Smooth muscle cell of the pulmonary artery (primary cell): Measurements from ENCODE around the gene PNO1. TPM values are rescaled to one million over a fixed set of nuclear protein-coding genes. Genes with fewer than 3 reads are reported as not detected.

Experiments
- total RNA-seq: library from RNA; depleted of rRNA; stranded (reverse); fragments of >200 nt; gene quantifications from 2 replicates; pipeline ENCODE4 v1.2.3, GENCODE V29; 2014

The PNO1 gene
- 10.6 and 15.0 TPM in 2 replicates for total RNA-seq

DNA sequence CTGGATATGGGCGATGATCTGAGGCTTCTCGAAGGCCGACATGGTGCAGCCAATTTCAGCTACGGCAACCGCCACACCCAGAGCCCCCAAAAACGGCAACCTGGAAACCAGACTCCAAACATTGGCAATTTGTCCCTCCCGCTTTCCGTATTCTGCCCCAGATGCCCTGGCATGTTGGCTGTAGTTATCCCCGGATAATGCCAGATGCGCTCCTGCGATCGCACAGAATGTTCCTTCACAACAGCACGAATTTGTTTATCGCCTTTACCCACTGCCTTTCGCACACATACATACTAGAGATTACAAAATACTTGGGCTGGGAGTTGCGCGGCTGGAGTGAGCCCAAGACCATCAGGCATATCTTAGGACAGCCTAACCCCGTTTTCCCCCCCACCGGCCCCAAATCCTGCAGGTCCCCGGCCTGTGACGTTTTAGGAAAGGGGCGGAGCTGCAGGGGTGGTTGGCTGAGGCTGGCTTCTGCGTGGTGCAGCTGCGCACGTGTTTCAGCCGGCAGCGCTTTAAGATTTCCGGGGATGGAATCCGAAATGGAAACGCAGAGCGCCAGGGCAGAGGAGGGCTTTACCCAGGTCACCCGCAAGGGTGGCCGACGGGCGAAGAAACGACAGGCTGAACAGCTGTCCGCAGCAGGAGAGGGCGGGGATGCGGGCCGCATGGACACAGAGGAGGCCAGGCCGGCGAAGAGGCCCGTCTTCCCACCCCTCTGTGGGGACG is at the start of gene PNO1:
PNO1 (plus strand) TSS at position 487 of the 732 bp plus-strand sequence; CDS start at position 534, 47 bp downstream.

Other genes with a start within 250 kb of the PNO1 start
- 15.8 and 15.9 TPM in 2 replicates for gene C1D, start 94.9 kb upstream of the PNO1 start, total RNA-seq
- 32.8 and 38.9 TPM in 2 replicates for gene PPP3R1, start 94.6 kb downstream of the PNO1 start, total RNA-seq
- 20.5 and 21.6 TPM in 2 replicates for gene CNRIP1, start 162.1 kb downstream of the PNO1 start, total RNA-seq
- gene PLEK, start 207.4 kb downstream of the PNO1 start, total RNA-seq = 0.07 and 0.10 TPM in 2 replicates